ACC112 (cell line): ENCODE data around the gene PSMD1.

Source experiments
- H2AFZ ChIP-seq: fragments of 200-600 bp; sonication (generic); one replicate; pipeline ENCODE4 v1.6.0; 2017; ENCODE audit warnings: antibody characterized with exemption, low read length; ENCODE audit not compliant: unreplicated experiment
- H3K27ac ChIP-seq: fragments of 200-600 bp; sonication (generic); 2 replicates; pipeline ENCODE4 v1.5.1; 2014; ENCODE audit warnings: low read depth, mild to moderate bottlenecking, antibody characterized with exemption, low read length, moderate library complexity
- H3K27me3 ChIP-seq: fragments of 200-600 bp; sonication (generic); 2 replicates; pipeline ENCODE4 v1.6.1; 2014; ENCODE audit warnings: mild to moderate bottlenecking, antibody characterized with exemption, low read length, moderate library complexity, mixed read lengths; ENCODE audit not compliant: insufficient read depth
- H3K36me3 ChIP-seq: fragments of 200-600 bp; sonication (generic); 2 replicates; pipeline ENCODE4 v1.6.1; 2016; ENCODE audit warnings: mild to moderate bottlenecking, antibody characterized with exemption, low read length, moderate library complexity, mixed read lengths; ENCODE audit not compliant: insufficient read depth
- H3K4me1 ChIP-seq: fragments of 200-600 bp; sonication (generic); one replicate; pipeline ENCODE4 v1.6.1; 2016; ENCODE audit warnings: low read length, mixed read lengths; ENCODE audit not compliant: insufficient read depth, unreplicated experiment, control insufficient read depth
- H3K4me3 ChIP-seq: fragments of 200-600 bp; sonication (generic); 2 replicates; pipeline ENCODE4 v1.5.1; 2014; ENCODE audit warnings: mild to moderate bottlenecking, low read depth, low read length
- H3K79me2 ChIP-seq: fragments of 200-600 bp; sonication (generic); one replicate; pipeline ENCODE4 v1.6.0; 2016; ENCODE audit warnings: low read length; ENCODE audit not compliant: control insufficient read depth, unreplicated experiment, insufficient read depth

The PSMD1 gene

DNA sequence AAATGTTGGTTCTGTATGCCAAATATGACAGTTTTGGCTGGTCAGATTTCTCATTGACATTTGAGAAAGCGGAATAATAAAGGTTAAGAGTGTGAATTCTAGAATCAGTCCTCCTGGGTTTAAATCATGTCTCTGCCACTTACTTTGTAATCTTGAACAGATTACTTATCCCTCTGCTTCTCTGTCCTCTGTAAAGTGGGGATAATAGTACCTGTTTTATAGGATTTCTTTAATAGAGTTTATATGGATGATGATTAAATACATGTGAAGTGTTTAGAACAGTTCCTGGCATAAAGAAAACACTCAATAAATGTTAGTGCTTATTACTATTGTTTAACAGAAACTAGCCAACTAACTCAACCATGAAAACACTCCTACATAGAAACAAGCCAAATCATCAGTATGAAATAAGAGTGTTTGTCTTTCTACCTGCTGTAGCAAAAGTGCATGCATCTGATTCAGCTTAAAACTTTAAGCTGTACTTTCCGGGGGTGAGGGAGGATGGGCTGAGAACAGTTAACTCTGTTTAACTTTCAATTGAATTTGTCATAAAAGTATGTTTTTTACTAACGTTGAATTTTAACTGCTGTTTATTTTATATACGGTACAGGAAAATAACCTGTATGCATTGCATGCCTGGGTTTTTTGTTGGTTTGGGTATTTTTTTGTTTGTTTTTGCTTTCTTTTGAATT, 61.4 kb downstream of the PSMD1 start:
- peaks cover 16% of the 10 kb centered on the region for H3K79me2 ChIP-seq
- H3K36me3 ChIP-seq, result no peaks in the 10 kb centered on the region
- no peak overlapping the region for H3K27ac ChIP-seq
- H3K4me3 ChIP-seq, result no peak overlapping the region
- no peak overlapping the region for H2AFZ ChIP-seq
- H3K4me1 ChIP-seq, result peaks cover 4% of the 10 kb centered on the region
- no peaks in the 10 kb centered on the region for H3K27me3 ChIP-seq

DNA sequence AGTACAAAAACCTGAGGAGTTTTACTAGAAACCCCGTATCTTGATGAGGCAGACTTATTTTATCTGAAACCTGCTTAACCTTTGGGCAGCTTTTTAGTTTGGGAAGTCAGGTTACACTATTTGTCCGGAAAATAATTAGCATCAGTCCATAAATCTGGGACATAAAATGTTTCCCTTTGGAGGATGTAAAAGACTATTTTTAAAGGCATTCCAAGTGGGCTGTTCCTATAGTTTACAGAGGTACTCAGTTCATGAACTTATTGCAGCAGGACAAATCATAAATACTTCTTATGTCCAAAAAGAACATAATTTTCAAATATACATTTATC, 61.9 kb downstream of the PSMD1 start:
- Histone ChIP-seq H3K36me3 (no peaks in the 10 kb centered on the region), H3K4me1 (peaks cover 10% of the 10 kb centered on the region), H2AFZ (no peak overlapping the region), H3K27ac (no peak overlapping the region), H3K79me2 (peaks cover 21% of the 10 kb centered on the region), H3K27me3 (no peaks in the 10 kb centered on the region), H3K4me3 (no peak overlapping the region)

DNA sequence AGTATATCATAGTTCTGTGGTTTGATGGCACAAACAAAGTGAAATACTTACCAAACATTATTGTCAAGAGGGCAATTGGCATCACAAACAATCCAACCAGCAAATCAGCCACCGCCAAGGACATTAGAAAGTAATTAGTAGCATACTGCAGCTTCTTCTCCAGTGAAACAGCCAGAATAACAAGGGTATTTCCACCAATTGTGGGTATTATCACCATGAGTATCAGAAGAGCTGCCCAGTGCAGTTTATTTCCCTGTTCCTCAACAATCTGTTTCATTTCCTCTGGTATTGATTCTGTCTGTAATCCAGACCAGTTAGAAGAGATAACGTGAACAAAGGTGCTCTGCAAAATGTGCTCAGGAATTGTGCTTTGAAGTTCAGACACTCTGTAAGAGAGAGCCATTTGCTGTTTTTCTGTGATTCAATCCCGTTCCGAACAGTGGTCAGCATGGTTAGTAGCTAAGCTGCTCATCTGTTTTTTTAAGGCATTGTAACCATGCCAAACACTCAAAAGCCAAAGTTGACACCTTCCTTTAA, 66.8 kb downstream of the PSMD1 start:
- Histone ChIP-seq H2AFZ (no peak overlapping the region), H3K27me3 (no peaks in the 10 kb centered on the region), H3K4me1 (peaks cover 29% of the 10 kb centered on the region), H3K4me3 (peak overlapping the region; percentile 73), H3K79me2 (peaks cover 24% of the 10 kb centered on the region), H3K27ac (peak overlapping the region; percentile 40; the same call in 1 of the 2 replicates), H3K36me3 (no peaks in the 10 kb centered on the region)

DNA sequence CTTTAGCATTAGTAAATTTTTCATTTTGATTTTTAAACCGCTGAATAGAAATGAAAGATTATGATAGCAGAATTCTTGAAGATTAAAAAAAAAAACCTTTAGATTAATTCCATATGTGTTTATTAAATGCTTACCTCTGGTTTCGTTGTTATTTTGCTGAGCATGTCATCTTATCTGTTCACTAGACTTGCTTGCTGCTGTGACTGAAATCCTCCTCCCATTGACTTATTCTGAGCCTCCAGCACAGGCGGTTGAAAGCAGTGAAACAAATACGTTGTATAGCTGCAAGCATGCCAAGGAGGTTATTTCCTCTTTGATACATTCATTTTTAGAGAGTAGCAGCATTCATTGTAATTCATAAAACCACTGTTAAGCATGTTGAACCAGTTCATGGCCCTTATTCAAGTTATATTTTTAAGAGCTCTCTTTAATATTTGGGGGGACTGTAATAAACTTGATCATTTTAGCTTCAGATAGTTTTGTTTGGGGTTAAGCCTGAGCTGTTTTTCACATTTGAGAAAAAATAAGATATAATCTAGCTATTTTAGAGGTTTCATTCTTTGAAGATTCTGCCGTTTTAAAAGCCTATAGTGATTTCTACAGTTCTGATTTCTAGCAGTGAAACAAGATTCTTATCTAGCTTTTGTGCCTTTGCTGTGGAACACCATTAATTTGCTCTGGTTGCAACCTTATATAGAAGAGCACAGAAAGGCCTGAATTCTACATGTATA, 68.3 kb downstream of the PSMD1 start, which contains the start of gene HTR2B:
TSS of gene HTR2B (minus strand) at position 205 of the 731 bp plus-strand sequence. CDS start 1,278 bp downstream, outside the sequence.
- no peak within 1 kb of the TSS for H2AFZ ChIP-seq
- no peaks in the 10 kb centered on the region for H3K36me3 ChIP-seq
- H3K27me3 ChIP-seq, result no peaks in the 10 kb centered on the region
- peaks cover 24% of the 10 kb centered on the region for H3K79me2 ChIP-seq
- H3K4me1 ChIP-seq, result peaks cover 40% of the 10 kb centered on the region
- H3K27ac ChIP-seq, result peak within 1 kb of the TSS; percentile 40
- H3K4me3 ChIP-seq, result peak within 1 kb of the TSS; percentile 73

DNA sequence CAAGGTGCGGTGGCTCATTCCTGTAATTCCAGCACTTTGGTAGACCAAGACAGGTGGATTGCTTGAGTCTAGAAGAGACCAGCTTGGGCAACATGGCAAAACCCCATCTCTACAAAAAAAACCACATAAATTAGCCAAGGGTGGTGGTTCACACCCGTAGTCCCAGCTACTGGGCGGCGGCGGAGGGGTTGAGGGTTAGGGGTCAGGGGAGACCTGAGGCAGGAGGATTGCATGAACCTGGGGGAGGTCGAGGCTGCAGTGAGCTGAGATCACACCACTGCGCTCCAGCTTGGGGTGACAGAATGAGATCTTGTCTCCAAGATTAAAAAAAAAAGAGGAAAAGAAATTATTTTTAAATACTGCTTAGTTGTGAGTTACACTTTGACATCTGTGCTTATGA, 69.5 kb downstream of the PSMD1 start:
- Histone ChIP-seq H3K27ac (no peak overlapping the region), H3K4me3 (no peak overlapping the region), H3K79me2 (peaks cover 18% of the 10 kb centered on the region), H3K27me3 (no peaks in the 10 kb centered on the region), H3K36me3 (no peaks in the 10 kb centered on the region), H2AFZ (no peak overlapping the region), H3K4me1 (peaks cover 50% of the 10 kb centered on the region)

DNA sequence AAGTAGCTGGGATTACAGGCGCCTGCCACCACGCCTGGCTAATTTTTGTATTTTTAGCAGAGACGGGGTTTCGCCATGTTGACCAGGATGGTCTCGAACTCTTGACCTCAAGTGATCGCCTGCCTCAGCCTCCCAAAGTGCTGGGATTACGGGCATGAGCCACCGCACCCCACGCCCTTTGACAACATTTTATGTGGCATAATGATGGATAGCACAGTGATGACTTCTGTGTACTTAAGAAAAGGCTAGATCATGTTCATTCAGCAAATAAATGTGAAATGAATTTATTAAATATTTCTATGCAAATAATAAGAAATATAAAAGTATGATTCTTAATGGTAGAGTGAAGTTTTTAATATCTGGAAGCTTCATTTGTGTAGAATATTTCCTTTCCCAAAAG, 70.8 kb downstream of the PSMD1 start:
- H3K27ac ChIP-seq, result no peak overlapping the region
- no peaks in the 10 kb centered on the region for H3K36me3 ChIP-seq
- H2AFZ ChIP-seq, result no peak overlapping the region
- H3K27me3 ChIP-seq, result no peaks in the 10 kb centered on the region
- peaks cover 18% of the 10 kb centered on the region for H3K79me2 ChIP-seq
- H3K4me1 ChIP-seq, result peaks cover 56% of the 10 kb centered on the region
- no peak overlapping the region for H3K4me3 ChIP-seq

DNA sequence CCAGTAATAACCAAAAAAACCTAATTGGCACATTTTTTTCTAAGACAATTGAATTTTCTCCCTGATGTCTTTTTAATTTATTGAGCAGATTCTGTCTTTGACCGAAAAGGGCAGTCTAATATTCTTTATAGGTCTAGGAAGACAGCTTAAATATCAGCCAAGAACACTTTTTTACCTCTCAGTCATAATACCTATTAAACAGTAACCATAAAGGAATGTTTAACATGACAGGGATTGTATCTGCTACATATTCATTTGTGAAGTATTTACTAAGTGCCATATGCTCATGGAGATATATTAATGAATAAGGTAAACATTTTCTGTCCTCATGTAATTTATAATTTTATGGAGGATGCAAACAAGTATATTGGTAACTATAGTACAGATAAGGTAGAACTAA, 71.3 kb downstream of the PSMD1 start:
- no peak overlapping the region for H3K27ac ChIP-seq
- no peak overlapping the region for H3K4me3 ChIP-seq
- peaks cover 22% of the 10 kb centered on the region for H3K79me2 ChIP-seq
- peaks cover 59% of the 10 kb centered on the region for H3K4me1 ChIP-seq
- H3K27me3 ChIP-seq, result no peaks in the 10 kb centered on the region
- no peak overlapping the region for H2AFZ ChIP-seq
- H3K36me3 ChIP-seq, result no peaks in the 10 kb centered on the region

DNA sequence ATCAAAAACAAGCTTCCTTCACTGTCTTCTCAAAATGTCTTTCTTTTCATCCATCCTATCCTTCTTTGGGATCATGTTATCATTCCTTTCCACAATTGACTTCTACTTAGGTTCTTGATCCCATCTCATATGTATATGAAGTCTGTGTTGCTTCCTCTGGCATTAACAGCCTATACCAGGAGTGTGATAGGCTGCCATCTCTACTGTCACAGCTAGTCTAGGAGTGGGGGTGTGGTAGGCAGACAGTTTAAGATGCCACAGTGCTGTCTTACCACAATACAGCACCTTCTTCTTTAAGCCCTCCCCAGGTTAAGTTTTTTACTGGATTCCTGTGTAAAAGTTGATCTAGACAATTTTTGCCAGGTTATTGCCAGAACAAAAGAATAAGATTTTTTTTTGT, 71.9 kb downstream of the PSMD1 start:
- no peaks in the 10 kb centered on the region for H3K27me3 ChIP-seq
- no peak overlapping the region for H3K27ac ChIP-seq
- no peaks in the 10 kb centered on the region for H3K36me3 ChIP-seq
- H2AFZ ChIP-seq, result no peak overlapping the region
- H3K79me2 ChIP-seq, result peaks cover 23% of the 10 kb centered on the region
- no peak overlapping the region for H3K4me3 ChIP-seq
- peaks cover 60% of the 10 kb centered on the region for H3K4me1 ChIP-seq

DNA sequence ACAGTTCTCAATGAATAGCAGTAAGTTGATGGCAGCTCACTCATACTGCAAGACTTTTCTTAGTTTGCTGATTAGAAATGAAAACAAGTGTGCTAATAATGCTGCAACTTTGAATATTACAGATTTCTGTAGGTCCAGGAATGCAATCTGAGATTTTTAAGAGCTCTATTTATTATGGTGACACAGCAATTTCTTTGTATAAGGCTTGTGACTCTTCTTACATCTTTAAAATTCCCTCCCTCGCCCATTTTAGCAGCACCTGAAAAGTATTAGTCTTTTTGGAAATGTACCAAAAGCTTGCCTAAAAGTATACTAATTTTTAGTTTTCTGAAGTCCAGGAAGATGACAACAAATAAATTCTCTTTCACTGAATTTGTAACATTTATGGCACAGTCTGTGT, 72.5 kb downstream of the PSMD1 start:
- Histone ChIP-seq H2AFZ (no peak overlapping the region), H3K27me3 (no peaks in the 10 kb centered on the region), H3K4me1 (peaks cover 62% of the 10 kb centered on the region), H3K4me3 (no peak overlapping the region), H3K27ac (peak overlapping the region; percentile 44), H3K36me3 (no peaks in the 10 kb centered on the region), H3K79me2 (peaks cover 26% of the 10 kb centered on the region)

DNA sequence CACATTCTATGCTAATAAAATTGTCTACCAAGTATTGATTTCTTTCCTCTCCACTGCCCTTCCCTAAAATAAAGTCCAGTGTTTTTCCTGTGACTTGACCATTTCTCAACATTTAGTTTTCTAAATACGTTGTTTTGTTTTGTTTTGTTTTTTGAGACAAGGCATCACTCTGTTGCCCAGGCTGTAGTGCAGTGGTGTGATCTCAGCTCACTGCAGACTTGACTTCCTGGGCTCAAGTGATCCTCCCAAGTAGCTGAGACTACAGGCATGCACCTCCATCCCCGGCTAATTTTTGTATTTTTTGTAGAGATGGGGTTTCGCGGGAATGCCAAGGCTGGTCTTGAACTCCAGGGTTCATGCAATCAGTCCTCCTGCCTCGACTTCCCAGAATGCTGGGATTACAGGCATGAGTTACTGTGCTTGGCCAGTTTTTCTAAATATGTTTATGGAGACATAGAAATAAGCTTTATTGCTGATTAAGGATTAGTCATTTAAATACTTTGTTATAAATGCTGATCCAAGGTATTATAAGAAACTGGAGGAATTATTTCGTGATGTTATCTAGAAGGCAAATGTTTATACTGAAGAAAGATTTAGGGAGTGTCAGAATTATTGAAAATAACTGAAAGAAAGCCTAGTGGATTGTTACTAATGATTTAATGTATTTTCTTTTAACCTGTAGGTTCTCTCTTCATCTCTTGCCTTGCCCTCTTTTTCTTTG, 73.8 kb downstream of the PSMD1 start:
- Histone ChIP-seq H3K4me3 (no peak overlapping the region), H3K27me3 (no peaks in the 10 kb centered on the region), H3K4me1 (peaks cover 65% of the 10 kb centered on the region), H3K27ac (peak overlapping the region; percentile 44), H2AFZ (no peak overlapping the region), H3K79me2 (peaks cover 25% of the 10 kb centered on the region), H3K36me3 (no peaks in the 10 kb centered on the region)
